Measurements from ENCODE around the gene POLH.

GRCh38 chr6:43584892-43585570, 9.0 kb downstream of the POLH start:
- TF ChIP-seq CTCF (IDR thresholded peaks at IDR 0.05): no peak
- no peak for TF ChIP-seq ZFX (IDR thresholded peaks at IDR 0.05; ENCODE audit: borderline replicate concordance)

Data from 22Rv1 (cell line).